GM18870 (cell line): ENCODE results near the gene HLTF.
"Not testable (repeated sequence)": the region's sequence is repeated elsewhere in the genome, so short reads cannot be mapped to it uniquely, and the experiment has no call there.

ENCODE experiments used
- ATAC-seq: cut with Tn5 transposase; IDR thresholded peaks from one replicate; pipeline ENCODE4 v1.9.1; 2021; ENCODE audit warnings: moderate library complexity; ENCODE audit not compliant: unreplicated experiment

Gene HLTF

GRCh38 chr3:148992027-148992634, 94.2 kb downstream of the HLTF start:
- peak; percentile 7 for ATAC-seq

GRCh38 chr3:148991219-148992026, 94.9 kb downstream of the HLTF start, which contains the start of gene GYG1:
Gene GYG1, plus strand, starts transcription at chr3:148991540. Its CDS starts 101 bp downstream, at chr3:148991641.
- peak; percentile 49 for ATAC-seq

GRCh38 chr3:148990236-148990635, 96.1 kb downstream of the HLTF start:
- ATAC-seq, result peak; percentile 65

GRCh38 chr3:148987551-148987950, 98.8 kb downstream of the HLTF start:
- ATAC-seq, result not testable (repeated sequence)

- no peak for ATAC-seq
Observed at GRCh38 chr3:148981273-148981672, 105.1 kb downstream of the HLTF start.
